MM.1S (cell line): ENCODE results near the gene CNPY1.

Experiments
- CTCF ChIP-seq: fragments of 300-600 bp; sonication (generic); IDR thresholded peaks from 2 replicates; pipeline ENCODE4 v1.5.1; 2016; ENCODE audit warnings: antibody characterized with exemption, low read length, mixed read lengths
- EZH2 ChIP-seq: fragments of 300-600 bp; sonication (generic); optimal IDR thresholded peaks from 2 replicates; pipeline ENCODE3; 2017; ENCODE audit warnings: low read depth, mild to moderate bottlenecking, antibody characterized with exemption, low read length, mixed read lengths
- EZH2phosphoT487 ChIP-seq: fragments of 300-600 bp; sonication (generic); IDR thresholded peaks from 2 replicates; pipeline ENCODE4 v1.6.1; 2018; ENCODE audit warnings: antibody characterized with exemption, low read length

GRCh38 chr7:155547161-155547791 lies 917 bp upstream of the CNPY1 start:
- TF ChIP-seq CTCF, result no peak
- TF ChIP-seq EZH2, result no peak
- TF ChIP-seq EZH2phosphoT487, result no peak
